NCI-H345 treated with DMSO at 0.1 percent for 48 hours (cell line): Measurements from ENCODE around the gene MEF2B.
"Not testable (repeated sequence)": the region's sequence is repeated elsewhere in the genome, so short reads cannot be mapped to it uniquely, and the experiment has no call there.

Experiments used
- DNase-seq: peaks from one replicate; lab custom pipeline; 2025; ENCODE audit not compliant: unreplicated experiment; lab: John Stamatoyannopoulos, UW

Gene MEF2B

GRCh38 chr19:19102566-19102965, 67.5 kb downstream of the MEF2B start:
- not testable (repeated sequence) for DNase-seq

GRCh38 chr19:19101540-19101939, 68.5 kb downstream of the MEF2B start:
- no peak for DNase-seq

GRCh38 chr19:19098703-19099632, 71.1 kb downstream of the MEF2B start:
- no peak for DNase-seq

- no peak for DNase-seq
These were observed 71.9 kb downstream of the MEF2B start for GRCh38 chr19:19098084-19098702.

- no peak for DNase-seq
These were observed 73.1 kb downstream of the MEF2B start for GRCh38 chr19:19096641-19097627.

- DNase-seq: no peak
These were observed 74.4 kb downstream of the MEF2B start for GRCh38 chr19:19095691-19096090.
